Anterior cingulate cortex (tissue), 58 donors: ENCODE measurements around the gene CLEC16A.

ENCODE experiments used
- DNase-seq, 58 donors: peaks; one replicate each; lab custom pipeline; 2025; lab: John Stamatoyannopoulos, UW

CLEC16A gene

GRCh38 chr16:11072420-11073153 is 128.2 kb downstream of the CLEC16A start:
- DNase-seq = no peak

GRCh38 chr16:11073407-11073999 is 129.1 kb downstream of the CLEC16A start:
- DNase-seq = no peak

- no peak for DNase-seq
Measured at GRCh38 chr16:11074131-11074530, 129.8 kb downstream of the CLEC16A start.

DNA sequence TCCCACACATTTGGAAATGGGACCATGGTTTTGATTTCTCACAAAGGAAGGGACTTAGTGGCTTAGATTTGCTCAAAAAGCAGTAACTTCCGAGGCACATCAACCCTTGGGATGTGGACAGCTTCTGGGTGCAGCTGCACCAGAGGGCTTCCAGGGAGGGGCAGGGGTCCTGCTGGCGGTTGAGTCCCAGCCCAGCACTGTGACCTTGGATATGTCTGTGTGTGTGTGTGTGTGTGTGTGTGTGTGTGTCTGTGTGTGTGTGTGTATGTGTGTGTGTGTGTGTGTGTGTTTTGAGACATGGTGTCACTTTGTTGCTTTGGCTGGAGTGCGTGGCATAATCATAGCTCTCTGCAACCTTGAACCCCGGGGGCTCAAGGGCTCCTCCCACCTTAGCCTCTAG is 130.8 kb downstream of the CLEC16A start:
- no peak for DNase-seq

DNA sequence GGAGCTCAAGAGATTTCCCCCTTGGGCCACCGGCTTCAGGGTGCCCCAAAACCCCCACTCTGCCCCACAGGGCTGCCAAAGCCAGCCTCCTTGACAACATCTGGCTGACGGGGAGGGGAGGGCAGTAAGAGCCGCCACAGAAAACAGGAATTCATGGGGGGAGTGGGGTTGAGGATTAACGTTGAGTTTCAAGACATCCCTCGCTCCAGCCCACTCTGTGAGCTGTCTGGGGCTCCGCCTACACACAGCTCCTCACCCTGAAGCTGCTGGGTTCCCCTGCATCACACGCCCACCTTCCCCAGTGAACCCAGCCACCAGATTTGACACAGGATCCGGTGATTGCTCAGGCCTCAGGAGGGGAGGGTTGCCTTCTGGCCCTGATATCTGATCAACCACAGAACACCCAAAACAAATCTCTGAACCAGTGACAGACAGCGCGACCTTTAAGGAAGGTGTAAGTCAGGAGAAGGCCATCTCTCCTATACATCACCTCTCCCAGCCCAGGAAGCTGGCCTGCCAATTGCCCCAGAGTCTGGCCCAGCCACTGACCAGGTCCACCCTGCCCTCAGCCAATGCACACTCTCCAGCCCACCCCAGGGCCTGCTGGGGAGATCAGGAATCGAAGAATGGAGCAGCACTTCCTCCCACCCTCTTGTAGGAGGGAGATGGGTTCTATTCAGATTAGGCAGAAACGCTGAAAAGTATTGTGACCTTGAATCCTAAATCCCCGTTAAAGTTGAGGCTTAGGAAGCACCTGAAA is 132.1 kb downstream of the CLEC16A start:
- DNase-seq = no peak

DNA sequence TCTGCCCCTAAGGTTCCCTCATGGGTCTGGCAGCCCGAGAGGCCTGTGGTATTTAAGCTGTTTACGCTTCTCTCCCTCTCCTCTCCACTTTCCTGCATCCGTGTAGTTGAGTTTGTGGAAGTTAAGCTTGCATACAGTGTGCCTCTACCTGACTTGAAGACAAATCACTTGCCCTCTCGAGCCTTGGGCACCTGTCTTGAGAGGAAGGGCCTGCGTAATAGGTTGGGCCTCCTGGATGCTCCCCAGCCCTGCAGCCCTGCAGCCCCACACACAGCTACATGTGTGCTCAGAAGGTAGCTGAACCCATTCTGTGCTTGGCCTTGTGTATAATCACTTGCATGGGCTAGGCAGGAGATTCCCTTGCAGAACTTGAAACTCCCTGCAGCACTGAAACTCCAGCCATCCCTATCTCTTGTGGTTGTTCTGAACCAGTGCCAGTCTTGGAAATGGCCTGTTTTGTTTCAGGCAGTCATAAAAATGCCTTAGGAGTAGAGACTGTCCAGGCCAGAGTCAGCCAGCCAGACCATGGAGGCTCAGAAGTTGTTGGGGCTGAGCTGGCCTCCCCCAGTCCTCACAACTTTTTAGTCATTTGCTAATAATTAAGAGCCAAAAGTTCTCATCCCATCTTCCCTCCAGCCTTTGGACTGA is 134.6 kb downstream of the CLEC16A start:
- DNase-seq = no peak

DNA sequence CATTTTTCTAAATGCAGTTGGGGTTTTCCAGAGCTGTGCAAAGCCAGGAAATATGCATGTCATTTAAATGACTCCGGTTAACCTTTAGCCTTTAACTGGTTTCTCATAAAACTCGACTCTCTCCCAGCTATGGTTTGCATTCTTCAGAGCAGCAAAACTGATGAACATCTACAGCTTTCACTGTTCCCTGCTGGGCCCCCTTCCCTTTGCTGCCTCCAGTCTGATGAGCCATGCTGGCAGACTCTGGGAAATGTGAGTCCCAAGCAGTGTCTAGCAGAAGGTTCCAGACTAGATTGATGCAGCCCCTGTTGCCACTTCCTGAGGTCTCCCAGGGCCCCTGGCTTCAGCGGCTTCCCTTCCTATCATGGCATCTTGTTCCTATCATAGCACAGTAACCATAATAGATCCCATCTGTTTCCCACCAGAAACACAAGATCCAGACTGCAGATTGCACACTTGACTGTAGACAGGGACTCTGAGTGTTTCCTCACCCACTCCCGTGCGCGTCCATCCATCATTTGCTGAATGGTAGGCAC is 135.4 kb downstream of the CLEC16A start:
- DNase-seq = no peak

GRCh38 chr16:11080327-11080967 is 136.1 kb downstream of the CLEC16A start:
- no peak for DNase-seq

GRCh38 chr16:11080999-11081630 is 136.8 kb downstream of the CLEC16A start:
- no peak for DNase-seq

DNA sequence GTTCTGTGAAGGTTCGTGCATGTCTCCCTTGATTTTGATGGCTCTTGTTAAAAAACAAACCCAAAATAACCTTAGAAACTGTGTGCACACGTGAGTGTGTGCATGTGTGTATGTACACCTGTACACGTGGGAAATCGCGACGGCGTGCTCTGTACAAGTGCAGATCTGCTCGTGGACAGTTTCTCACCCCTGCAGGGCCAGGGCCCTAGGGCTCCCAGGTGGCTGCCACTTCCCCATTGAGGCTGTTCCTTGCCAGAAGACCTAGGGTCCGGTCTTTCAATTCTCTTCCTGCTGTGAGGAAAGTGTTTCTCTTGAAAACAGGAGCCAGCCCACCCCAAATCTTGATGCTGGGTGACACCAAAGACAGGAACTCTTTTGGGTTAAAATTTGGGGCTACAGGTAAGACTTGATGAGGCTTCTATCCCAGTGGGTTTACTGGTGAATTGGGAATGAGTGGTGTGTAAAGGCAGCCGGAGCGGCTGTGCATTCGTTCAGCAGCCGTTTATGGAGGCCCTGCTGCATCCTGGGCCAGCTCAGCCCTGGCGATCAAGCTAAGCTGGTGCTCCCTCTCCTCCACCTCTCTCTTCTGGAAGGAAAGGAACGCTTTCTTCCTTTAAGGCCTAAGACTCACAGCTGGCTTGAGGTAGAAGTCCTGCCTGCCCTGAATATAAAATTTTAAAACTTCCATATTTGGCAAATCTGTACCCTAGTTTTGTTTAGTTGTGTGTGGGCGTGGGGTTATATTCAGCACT is 137.9 kb downstream of the CLEC16A start:
- no peak for DNase-seq

DNA sequence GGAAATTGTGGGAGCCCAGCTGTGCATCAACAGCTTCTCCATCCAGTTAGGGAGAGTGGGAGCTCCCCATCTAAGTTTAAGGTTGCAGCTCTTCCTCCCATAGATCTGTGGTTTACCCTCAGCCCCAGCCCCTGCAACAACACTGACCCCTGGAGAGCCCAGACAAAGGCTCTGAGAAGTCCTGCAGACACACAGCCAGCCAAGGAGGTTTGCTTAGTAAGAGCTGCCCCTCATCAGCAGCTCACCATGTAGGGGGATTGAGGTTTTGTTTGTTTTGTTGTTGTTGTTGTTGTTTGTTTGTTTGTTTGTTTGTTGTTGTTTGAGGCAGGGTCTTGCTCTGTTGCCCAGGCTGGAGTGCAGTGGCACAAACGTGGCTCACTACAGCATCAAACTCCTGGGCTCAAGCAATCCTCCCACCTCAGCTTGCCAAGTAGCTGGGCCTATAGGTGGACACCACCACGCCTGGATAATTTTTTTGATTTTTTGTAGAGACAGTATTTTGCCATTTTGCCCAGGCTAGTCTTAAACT is 138.6 kb downstream of the CLEC16A start:
- DNase-seq = no peak

DNA sequence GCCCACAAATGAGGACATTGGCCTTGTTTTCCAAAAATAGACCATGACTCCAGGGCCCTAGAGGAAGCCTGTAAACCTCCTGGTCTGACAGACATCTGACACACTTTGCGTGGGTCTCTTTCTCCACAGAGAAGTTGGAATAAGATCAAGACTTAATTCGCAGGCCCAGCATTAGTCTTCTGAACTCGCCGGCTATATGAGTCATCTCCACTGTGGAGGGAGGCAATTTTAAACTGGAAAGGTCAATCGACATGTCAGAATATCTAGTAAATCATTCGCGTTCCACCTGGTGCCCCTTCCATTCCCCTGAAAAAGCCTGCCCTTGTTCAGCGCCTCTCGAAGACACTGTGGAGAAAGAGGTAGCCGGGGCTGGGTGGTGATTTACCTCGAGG is 140.1 kb downstream of the CLEC16A start:
- DNase-seq = no peak

DNA sequence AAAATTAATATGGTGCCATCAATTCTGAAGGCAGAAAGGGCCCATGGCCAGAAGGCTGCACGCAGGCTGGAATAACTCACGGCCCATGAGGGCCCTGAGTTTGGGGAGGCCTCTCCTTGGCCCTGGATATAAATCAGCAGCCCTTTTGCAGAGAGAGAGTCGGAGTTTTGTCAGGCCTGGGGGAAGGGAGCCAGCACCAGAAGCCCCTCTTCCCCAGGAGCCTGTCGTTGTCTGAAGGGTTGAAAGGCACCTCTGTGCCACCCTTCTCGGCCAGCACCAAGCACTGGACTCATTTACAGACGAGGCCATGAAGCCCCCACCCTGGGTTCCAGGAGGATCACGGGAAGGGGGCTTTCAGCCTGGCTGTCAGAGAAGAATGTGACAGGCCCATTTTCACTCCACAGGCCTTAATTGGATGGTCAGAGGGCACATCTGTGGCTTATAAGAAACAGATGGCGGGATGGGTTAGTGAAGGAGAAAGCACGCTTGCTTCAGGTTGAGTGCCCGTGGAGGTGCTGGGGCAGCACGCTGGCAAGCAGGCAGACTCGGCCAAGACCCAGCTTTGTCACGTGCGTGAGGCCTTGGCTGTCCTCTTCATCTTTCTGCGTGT is 140.6 kb downstream of the CLEC16A start:
- DNase-seq = peak in 4 of 58 donors; percentile 4 to 5 (median 5)

- DNase-seq = no peak
Measured at GRCh38 chr16:11085916-11086315, 141.6 kb downstream of the CLEC16A start.

GRCh38 chr16:11087691-11088073 is 143.3 kb downstream of the CLEC16A start:
- DNase-seq = no peak

DNA sequence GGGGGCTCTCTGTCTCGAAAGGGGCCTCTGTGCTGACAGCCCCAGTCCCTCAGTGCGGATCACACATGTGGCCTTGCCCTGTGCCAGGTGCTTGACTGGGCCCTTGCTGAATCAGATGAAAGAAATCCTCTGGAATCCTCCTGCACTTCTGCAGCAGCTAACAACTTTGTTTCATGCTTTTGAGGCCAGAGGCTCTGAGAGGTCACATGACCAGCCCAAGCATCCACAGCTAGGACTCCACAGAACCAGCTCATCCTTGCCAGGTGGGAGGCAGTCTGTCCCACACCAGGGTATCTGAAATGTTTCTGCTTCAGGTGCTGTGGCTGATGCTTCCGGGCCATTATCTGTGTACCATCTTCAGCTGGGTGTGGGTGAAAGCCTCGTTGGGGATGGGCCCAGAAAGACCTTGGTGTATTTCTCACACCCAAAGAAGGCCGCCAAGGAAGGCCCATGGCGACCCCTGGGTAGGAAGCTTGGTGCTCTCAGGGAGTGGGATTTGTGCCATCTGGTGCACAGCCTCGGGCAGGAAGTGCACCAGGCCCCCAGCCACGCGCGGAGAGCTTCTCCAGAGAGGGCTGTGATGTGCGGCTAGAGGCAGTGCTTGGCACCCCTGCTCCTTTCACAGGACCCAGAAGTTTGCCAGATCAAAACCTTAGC is 143.8 kb downstream of the CLEC16A start:
- no peak for DNase-seq

DNA sequence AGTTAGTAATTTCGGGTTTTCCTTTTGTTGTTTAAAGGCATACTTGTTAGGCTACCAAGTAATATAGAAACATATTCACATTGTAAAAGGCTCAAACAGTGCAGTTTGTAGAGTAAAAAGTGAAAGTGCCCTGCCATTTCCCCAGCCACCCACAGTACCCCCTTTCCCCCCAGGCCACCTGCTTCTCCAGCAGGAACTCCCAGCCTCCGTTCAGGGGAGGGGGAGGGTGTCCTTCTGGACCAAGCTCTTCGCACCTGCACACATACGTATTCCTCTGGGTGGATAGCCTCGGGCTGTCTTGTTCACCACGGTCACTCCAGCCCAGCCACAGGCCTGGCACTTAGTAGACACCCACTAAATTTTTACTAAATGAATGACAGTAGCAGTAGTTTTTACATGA is 144.5 kb downstream of the CLEC16A start:
- no peak for DNase-seq
